ENCODE results near the gene NYAP1. TPM values are rescaled to one million over a fixed set of nuclear protein-coding genes. Genes with fewer than 3 reads are reported as not detected.
"Not testable (repeated sequence)": the region's sequence is repeated elsewhere in the genome, so short reads cannot be mapped to it uniquely, and the experiment has no call there.

NYAP1 gene
- total RNA-seq, 1 donor from 2014 or later: 0.95 TPM

- peaks cover 19% of the 10 kb centered on the region for H3K4me1 Mint-ChIP-seq (ENCODE audit: low read depth)
- TF ChIP-seq CTCF (IDR thresholded peaks at IDR 0.05): no peak
- no peak overlapping the region for H3K4me3 Mint-ChIP-seq (ENCODE audit: unreplicated experiment)
- H3K36me3 Mint-ChIP-seq (ENCODE audit: low read depth): peaks cover 7% of the 10 kb centered on the region
- no peak for DNase-seq (ENCODE audit: low spot score)
- no peaks in the 10 kb centered on the region for H3K9me3 Mint-ChIP-seq (ENCODE audit: low read depth)
- H3K27me3 Mint-ChIP-seq (ENCODE audit: low read depth): no peaks in the 10 kb centered on the region
- H3K27ac Mint-ChIP-seq (ENCODE audit: unreplicated experiment): no peak overlapping the region
These were observed 45.6 kb upstream of the NYAP1 start for GRCh38 chr7:100438172-100438571.

GRCh38 chr7:100438731-100439130 lies 45.0 kb upstream of the NYAP1 start:
- DNase-seq (ENCODE audit: low spot score): peak; percentile 3
- H3K4me3 Mint-ChIP-seq (ENCODE audit: unreplicated experiment); H3K27ac Mint-ChIP-seq (ENCODE audit: unreplicated experiment); H3K9me3 Mint-ChIP-seq (ENCODE audit: low read depth); H3K27me3 Mint-ChIP-seq (ENCODE audit: low read depth); H3K36me3 Mint-ChIP-seq (ENCODE audit: low read depth): not testable (repeated sequence)
- H3K4me1 Mint-ChIP-seq (ENCODE audit: low read depth): peaks cover 16% of the 10 kb centered on the region

- not testable (repeated sequence) for H3K36me3 Mint-ChIP-seq (ENCODE audit: low read depth); H3K9me3 Mint-ChIP-seq (ENCODE audit: low read depth); H3K4me3 Mint-ChIP-seq (ENCODE audit: unreplicated experiment); H3K27me3 Mint-ChIP-seq (ENCODE audit: low read depth)
- Mint-ChIP-seq H3K4me1 (ENCODE audit: low read depth) (peaks cover 12% of the 10 kb centered on the region), H3K27ac (ENCODE audit: unreplicated experiment) (peak overlapping the region; percentile 73)
- peak; percentile 11 for DNase-seq (ENCODE audit: low spot score)
These were observed 44.5 kb upstream of the NYAP1 start for GRCh38 chr7:100439244-100439643.

GRCh38 chr7:100441641-100442535 lies 41.8 kb upstream of the NYAP1 start:
- H3K4me1 Mint-ChIP-seq (ENCODE audit: low read depth): peaks cover 4% of the 10 kb centered on the region
- peak; percentile 50 for DNase-seq (ENCODE audit: low spot score)
- H3K4me3 Mint-ChIP-seq (ENCODE audit: unreplicated experiment): no peak overlapping the region

GRCh38 chr7:100443096-100443840 lies 40.5 kb upstream of the NYAP1 start:
- Mint-ChIP-seq H3K27me3 (ENCODE audit: low read depth) (no peaks in the 10 kb centered on the region), H3K4me1 (ENCODE audit: low read depth) (peaks cover 4% of the 10 kb centered on the region), H3K36me3 (ENCODE audit: low read depth) (no peaks in the 10 kb centered on the region), H3K4me3 (ENCODE audit: unreplicated experiment) (no peak overlapping the region), H3K9me3 (ENCODE audit: low read depth) (no peaks in the 10 kb centered on the region), H3K27ac (ENCODE audit: unreplicated experiment) (no peak overlapping the region)
- TF ChIP-seq CTCF (IDR thresholded peaks at IDR 0.05): no peak
- DNase-seq (ENCODE audit: low spot score): peak; percentile 54

More at GRCh38 chr7:100441641-100442535, 41.8 kb upstream of the NYAP1 start:
- H3K27ac Mint-ChIP-seq (ENCODE audit: unreplicated experiment): no peak overlapping the region
- H3K9me3 Mint-ChIP-seq (ENCODE audit: low read depth): no peaks in the 10 kb centered on the region
- no peaks in the 10 kb centered on the region for H3K36me3 Mint-ChIP-seq (ENCODE audit: low read depth)
- TF ChIP-seq CTCF (IDR thresholded peaks at IDR 0.05): no peak
- no peaks in the 10 kb centered on the region for H3K27me3 Mint-ChIP-seq (ENCODE audit: low read depth)

Data from chondrocyte (in vitro differentiated cells).